Stomach (tissue), 4 donors: Measurements from ENCODE around the gene OPCML.

ENCODE experiments used
- CTCF ChIP-seq, 7 experiments: fragments of 450-650 bp in 4 of 7; fragments of 200-600 bp in 3 of 7; sonication (generic) in 3 of 7; IDR thresholded peaks; one replicate each; pipeline ENCODE4 v1.5.1; 2016 to 2019; ENCODE audit warnings: antibody characterized with exemption in 7 of 7, control low read depth in 2 of 7, mild to moderate bottlenecking in 1 of 7
- EP300 ChIP-seq: sonication (generic); formaldehyde crosslinking; IDR thresholded peaks from one replicate; pipeline ENCODE4 v1.6.1; 2017; ENCODE audit warnings: antibody characterized with exemption
- POLR2A ChIP-seq, 4 donors: fragments of 450-650 bp; IDR thresholded peaks; one replicate each; pipeline ENCODE4 v1.6.1; 2016; ENCODE audit warnings: antibody characterized with exemption in 4 of 4, control low read depth in 2 of 4, mild to moderate bottlenecking in 1 of 4, moderate library complexity in 1 of 4
- POLR2AphosphoS5 ChIP-seq, 3 donors: sonication (generic); formaldehyde crosslinking; IDR thresholded peaks; one replicate each; pipeline ENCODE4 v1.6.1; 2016; ENCODE audit warnings: antibody characterized with exemption in 3 of 3

GRCh38 chr11:132555617-132556016 is 976.7 kb downstream of the OPCML start:
- no peak for TF ChIP-seq POLR2A (IDR thresholded peaks at IDR 0.05)
- no peak for TF ChIP-seq CTCF (IDR thresholded peaks at IDR 0.05)
- TF ChIP-seq EP300, result no peak
- no peak for TF ChIP-seq POLR2AphosphoS5 (IDR thresholded peaks at IDR 0.05)
